Islet of Langerhans (tissue), 1 donor: ENCODE measurements around the gene PDE2A.

Experiments
- FAIRE-seq: peaks from one replicate; lab custom pipeline; 2011; peaks lifted over from hg19 to GRCh38; lab: Jason Lieb, UNC

PDE2A gene

DNA sequence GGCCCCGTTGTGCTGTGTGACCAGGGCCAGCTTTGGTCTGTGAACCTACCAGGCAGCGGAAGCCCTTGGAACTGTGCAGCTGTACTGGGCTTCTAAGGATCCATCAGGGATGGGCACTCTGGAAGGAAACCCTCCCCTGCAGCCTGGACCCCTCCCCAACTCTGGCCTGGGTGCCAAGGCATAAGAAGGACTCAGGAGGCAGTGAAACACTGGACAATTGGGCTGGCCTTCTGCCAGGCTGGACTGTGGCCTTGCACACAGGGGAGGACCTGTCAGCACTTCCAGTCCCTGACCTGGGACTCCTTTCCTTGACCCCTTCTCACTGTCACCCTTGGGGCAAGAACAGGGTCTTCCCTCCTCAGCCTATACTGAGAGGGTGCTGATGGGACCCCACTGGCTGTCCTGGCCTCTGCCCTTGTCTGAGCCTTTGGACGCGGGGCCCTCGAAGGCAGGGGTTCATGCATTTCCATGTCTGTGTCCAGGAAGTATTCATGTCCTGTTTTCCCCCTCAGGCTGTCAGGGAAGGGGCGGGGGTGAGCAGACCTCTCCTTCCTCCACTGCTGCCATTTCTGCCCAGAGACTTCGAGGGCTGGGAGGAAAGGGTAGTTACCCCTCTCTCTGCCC, 39.6 kb downstream of the PDE2A start:
- no peak for FAIRE-seq

GRCh38 chr11:72634016-72634415, 40.2 kb downstream of the PDE2A start:
- FAIRE-seq, result no peak

DNA sequence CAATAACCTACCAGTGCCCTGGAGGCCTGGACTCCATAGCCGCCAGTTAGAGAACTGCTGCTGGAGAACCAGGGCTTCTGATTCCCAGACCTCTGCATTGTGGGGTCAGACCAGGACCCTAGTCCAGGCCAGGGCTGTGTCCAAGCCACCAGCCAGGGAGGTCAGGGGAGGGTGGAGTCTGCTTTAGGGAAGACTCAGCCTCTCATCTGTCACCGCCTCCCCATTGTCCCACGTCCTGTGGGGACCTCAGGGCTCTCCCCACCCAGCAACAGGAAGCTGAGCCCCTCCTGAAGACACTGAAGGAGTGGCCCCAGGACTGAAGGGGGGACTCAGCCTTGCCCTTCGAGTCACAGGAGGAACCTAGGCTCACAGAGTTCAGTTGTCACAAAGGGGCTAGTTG, 41.2 kb downstream of the PDE2A start:
- no peak for FAIRE-seq

GRCh38 chr11:72631806-72632731, 42.2 kb downstream of the PDE2A start:
- FAIRE-seq, result no peak

- FAIRE-seq, result no peak
Observed at GRCh38 chr11:72630104-72630852, 43.9 kb downstream of the PDE2A start.

DNA sequence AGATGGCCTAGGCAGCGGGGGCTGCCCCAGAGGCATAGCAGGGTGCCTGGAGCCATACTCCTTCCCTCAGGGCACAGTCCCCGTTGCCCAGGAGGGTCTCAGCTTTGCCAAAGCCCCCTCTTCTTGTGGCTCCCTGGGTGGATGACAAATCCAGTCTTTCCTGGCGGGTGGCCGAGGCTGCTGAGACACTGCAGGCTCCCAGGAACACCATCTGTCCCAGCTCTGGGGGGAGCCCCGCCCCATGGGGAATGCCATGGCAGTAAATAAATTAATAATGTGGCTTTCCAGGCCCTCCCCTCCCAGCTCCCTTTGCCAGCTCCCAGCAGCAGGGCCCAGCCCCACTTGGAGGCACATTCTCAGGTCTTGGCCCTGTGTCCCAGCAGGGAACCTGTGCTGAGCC, 45.0 kb downstream of the PDE2A start:
- no peak for FAIRE-seq

- no peak for FAIRE-seq
Observed at GRCh38 chr11:72627594-72628281, 46.5 kb downstream of the PDE2A start.

DNA sequence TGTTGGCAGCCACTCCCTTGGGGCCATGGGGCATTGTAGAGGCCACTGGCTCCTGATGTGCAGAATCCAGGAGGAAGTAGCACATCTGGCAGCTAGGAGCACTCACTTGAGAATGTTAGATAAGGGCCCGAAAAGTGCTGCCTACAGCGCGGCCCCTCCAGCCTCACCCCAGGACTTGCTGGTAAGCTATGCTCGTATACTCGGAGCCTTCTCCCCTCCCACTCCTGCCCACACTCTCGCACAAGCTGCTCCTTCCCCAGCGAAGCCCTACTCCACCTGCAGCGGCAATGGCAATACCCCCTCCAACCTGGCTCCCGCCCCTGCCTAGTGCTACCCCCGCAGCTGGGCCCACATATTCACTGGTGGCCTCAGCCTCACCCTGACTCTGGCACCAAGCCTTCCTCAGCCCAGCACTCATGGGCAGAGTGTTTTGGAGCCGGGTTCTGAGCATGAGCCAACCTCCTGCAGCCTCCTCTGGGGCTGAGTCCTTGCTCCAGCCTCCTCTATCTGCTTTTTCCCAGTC, 47.7 kb downstream of the PDE2A start:
- FAIRE-seq, result no peak

GRCh38 chr11:72625691-72626413, 48.4 kb downstream of the PDE2A start:
- FAIRE-seq, result no peak

GRCh38 chr11:72624496-72625201, 49.6 kb downstream of the PDE2A start:
- no peak for FAIRE-seq

GRCh38 chr11:72623052-72623451, 51.2 kb downstream of the PDE2A start:
- no peak for FAIRE-seq

- no peak for FAIRE-seq
Observed at GRCh38 chr11:72621008-72621610, 53.1 kb downstream of the PDE2A start.

DNA sequence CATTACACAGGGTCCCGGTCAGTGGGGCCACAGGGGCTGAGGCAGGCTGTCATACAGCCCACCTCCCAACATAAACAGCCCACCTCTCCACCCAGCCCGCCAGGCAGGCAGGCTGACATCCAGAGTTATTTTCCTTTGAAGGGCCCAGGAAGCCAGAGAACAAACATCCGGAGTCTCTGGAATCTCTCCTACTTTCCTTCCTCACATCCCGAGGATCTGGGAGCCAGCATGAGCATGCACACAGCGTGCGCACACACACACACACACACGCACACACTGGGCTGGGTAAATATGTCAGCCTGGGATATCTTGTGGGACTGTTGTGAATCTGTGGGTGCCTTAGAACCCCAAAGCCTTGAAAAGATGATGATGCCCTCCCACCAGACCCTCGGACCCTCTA, 55.4 kb downstream of the PDE2A start:
- FAIRE-seq, result no peak

- no peak for FAIRE-seq
Observed at GRCh38 chr11:72617080-72617762, 57.0 kb downstream of the PDE2A start.

DNA sequence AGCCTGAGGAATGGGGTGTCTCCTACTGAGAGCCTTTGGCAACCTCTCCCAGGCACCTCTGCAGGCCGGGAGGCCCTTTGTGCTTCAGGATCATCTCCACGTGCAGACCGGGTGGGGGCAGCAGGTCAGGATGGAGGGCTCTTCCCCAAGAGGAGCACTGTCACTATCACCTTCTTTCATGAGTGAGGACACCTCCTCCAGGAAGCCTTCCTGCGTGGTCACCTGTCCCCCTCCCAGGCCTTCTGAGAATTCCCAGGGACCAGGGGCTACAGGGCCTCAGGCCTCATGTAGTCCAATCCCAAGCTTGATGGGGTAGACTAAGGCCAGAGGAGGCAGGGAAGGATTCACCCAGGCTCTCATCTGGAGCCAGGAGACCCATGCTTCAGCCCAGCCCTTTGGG, 57.6 kb downstream of the PDE2A start:
- FAIRE-seq, result no peak

- no peak for FAIRE-seq
Observed at GRCh38 chr11:72615329-72615728, 58.9 kb downstream of the PDE2A start.

DNA sequence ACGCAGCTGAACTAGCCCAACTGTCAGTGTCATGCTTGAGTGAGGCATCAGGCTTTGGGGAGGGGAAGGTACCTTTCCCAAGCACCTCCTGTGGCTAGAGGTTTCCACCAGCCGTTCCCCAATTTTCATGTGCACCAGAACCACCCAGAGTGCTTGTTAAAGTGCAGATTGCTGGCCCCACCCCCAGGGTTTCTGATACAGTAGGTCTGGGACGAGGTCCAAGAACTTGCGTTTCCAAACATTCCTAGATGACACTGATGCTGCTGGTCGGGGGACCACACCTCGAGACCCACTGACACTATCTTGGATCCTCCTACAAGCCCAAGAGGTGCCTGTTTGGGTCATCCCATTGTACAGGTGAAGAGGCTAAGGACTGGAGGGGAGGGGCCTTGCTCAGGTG, 59.8 kb downstream of the PDE2A start:
- FAIRE-seq, result no peak

- no peak for FAIRE-seq
Observed at GRCh38 chr11:72613977-72614376, 60.2 kb downstream of the PDE2A start.

DNA sequence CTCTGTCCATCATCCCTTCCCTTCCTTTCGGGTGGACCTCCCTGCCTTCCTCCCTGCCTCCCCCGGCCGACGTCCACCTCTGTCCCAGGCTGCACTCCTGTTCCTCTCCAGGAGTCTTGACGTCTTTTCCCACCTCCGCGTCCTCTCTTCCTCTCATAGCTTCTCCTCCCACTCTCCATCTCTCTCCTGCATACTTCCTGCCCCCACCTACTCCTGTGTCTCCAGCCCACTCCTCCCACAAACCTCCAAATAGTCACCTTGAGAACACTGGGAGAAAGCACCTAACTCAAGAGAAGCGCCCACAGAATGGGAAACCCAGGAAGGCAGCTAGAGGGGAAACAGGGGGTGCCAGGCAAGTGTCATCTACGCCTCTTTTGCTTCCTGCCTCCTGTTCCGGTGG, 60.8 kb downstream of the PDE2A start:
- no peak for FAIRE-seq

GRCh38 chr11:72609476-72609875, 64.7 kb downstream of the PDE2A start:
- no peak for FAIRE-seq
